GM10266 (cell line): ENCODE data around the gene PCBP2.

ENCODE experiments used
- DNase-seq: peaks from one replicate; pipeline ENCODE4 v3.0.0; 2012; ENCODE audit errors: extremely low spot score
- TF ChIP-seq, protein P1 (sequence below): IDR thresholded peaks from 2 replicates; pipeline ENCODE4 v1.5.1; 2012; ENCODE audit warnings: mild to moderate bottlenecking, low read depth; ENCODE audit not compliant: control insufficient read depth, insufficient read depth; ENCODE audit errors: missing control alignments

Gene PCBP2

DNA sequence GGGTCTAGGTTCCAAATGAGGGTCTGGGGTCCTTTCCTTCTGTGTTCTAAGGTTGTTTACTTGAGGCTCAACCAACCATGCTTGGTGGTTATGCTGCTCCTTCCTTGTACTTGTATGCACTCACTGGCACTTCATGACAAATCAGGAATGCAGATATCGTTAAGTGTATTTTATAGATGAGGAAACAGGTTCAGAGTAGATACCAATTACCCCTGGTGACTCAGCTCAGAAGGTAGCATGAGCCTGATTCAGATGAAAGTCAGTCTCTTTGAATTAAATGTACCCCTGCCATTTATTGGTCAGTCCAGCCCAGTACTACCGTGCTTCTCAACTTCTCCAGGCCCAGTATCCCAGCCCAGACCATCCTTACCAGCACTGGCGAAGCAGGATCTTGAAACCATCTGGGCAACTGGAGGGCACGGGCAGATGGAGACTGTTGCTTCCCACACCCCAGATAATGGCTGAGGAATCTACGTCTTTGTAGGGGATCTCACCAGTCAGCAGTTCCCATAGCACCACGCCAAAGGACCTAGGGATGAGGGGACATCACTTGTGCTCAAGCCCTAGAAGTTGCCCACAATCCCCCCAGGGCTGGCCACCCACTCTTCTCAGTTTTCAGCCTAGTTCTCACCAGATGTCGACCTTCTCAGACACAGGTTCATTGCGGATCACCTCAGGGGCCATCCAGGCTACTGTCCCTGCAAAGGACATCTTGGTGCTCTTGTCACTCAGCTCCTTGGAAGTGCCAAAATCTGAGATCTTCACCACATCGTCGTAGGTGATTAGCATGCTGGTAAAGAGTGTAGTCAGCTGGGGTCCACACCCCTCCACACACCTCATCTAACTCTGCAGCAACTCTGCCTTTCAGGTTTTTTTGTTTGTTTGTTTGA lies 33.0 kb downstream of the PCBP2 start:
- TF ChIP-seq, protein P1, sequence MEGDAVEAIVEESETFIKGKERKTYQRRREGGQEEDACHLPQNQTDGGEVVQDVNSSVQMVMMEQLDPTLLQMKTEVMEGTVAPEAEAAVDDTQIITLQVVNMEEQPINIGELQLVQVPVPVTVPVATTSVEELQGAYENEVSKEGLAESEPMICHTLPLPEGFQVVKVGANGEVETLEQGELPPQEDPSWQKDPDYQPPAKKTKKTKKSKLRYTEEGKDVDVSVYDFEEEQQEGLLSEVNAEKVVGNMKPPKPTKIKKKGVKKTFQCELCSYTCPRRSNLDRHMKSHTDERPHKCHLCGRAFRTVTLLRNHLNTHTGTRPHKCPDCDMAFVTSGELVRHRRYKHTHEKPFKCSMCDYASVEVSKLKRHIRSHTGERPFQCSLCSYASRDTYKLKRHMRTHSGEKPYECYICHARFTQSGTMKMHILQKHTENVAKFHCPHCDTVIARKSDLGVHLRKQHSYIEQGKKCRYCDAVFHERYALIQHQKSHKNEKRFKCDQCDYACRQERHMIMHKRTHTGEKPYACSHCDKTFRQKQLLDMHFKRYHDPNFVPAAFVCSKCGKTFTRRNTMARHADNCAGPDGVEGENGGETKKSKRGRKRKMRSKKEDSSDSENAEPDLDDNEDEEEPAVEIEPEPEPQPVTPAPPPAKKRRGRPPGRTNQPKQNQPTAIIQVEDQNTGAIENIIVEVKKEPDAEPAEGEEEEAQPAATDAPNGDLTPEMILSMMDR, result no peak
- DNase-seq, result no peak

DNA sequence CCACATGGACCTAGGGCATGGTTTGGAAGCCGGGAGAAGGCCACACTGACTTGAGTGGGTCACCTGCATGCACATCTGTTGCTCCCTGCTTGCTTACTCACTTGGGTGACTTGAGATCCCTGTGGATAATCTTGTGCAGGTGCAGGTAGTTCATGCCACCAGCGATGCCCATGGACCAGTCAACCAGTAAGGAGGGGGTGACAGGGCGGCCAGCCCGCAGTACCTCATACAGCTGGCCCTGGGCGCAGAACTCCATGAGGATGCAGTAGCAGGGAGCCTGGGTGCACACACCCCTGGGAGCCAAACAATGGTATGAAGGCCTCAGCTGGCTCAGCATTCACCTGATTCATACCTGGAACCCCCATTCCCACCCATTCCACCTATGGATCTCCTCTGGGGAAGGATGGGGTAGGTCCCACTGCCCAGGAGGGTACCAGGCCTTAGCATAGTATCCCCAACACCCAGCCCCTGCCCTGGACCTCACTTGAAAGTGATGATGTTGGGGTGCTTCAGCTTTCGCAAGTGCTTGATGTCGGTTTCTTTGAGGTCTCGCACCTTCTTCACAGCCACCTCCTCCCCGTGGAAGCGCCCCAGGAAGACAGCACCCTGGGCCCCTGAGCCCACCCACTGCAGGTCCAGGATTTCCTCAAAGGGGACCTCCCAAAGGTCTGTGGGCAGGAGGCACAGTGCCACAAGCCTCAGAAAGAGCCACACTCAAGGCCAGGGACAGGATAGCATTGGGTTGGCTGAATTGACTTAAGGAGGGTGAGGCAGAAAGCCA lies 34.2 kb downstream of the PCBP2 start:
- DNase-seq, result no peak
- TF ChIP-seq, protein P1, result no peak

DNA sequence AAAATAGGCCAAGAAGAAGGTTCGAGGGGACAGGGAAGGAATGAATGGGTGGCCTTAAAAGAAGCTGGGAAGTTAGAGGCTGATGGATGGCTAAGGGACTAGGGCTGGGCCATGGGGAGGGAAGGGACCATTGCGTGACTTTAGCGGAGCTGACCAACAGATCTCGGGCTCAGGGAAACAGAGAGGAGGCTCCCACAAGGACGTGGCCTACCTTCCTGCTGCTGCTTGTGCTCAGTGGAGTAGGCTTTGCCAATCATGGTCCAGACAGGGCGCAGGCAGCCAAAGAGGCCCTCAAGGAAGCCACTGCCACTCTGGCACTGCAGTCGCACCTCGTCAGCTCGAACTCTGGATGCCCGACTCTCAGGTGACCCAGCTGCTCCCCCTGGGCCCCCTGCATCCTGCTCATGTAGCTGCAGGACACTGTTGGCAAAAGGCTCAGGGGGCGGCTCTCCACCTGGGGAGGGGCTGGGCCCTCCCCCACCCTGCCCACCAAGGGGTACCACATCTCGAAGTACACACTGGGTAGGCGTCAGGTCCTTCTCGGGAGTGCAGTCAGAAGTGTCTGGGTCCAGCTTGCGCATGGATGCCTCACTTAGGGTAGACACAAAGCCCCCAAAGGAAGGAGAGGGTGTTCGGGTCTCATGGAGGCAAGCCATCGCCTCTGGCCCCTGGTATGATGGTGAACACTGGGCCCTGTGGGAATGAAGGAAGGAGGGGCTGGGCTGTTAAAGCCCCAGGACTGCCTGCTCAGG lies 35.0 kb downstream of the PCBP2 start:
- no peak for DNase-seq

DNA sequence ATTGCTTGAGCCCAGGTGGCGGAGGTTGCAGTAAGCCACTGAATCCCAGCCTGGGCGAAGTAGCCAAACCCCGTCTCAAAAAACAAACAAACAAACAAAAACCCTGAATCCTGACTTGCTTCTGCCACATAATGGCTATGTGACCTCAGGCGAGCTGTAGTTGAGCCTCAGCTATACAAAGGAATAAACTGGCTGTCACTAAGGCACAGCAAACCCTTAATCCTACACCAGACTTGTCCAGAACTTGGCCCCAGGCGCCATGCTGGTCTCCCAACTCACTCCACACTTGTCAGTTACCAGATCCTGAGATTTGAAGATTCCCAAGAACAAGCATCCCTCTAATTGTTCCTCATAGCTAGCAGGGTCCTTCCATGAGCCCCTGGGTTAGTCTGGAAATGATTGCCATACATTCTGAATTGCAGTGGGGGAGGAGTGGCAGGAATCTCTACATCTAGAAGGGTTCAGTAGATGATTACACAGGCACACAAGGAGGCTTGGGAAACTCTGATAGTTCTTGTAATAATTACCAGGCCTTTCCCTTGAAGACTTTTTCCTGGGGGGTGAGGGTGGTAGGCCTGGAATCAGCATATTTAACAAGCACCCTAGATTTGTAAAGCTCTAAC lies 37.5 kb downstream of the PCBP2 start:
- TF ChIP-seq, protein P1, result no peak
- DNase-seq, result no peak

More for the DNA sequence above, 35.0 kb downstream of the PCBP2 start:
- TF ChIP-seq, protein P1, result no peak

GRCh38 chr12:53492188-53492587 lies 40.3 kb downstream of the PCBP2 start:
- TF ChIP-seq, protein P1, result no peak
- no peak for DNase-seq

GRCh38 chr12:53492830-53493609 lies 41.1 kb downstream of the PCBP2 start:
- peak; percentile 93 for DNase-seq
- TF ChIP-seq, protein P1, result no peak
